Esophagus muscularis mucosa (tissue), 4 donors: Measurements from ENCODE around the gene FA2H.

Source experiments
- CTCF ChIP-seq, 3 experiments: fragments of 200-600 bp in 2 of 3; fragments of 450-650 bp in 1 of 3; sonication (generic) in 2 of 3; IDR thresholded peaks; one replicate each; pipeline ENCODE4 v1.5.1; 2017 to 2019; ENCODE audit warnings: antibody characterized with exemption in 3 of 3, mild to moderate bottlenecking in 2 of 3, moderate library complexity in 1 of 3
- EP300 ChIP-seq: sonication (generic); formaldehyde crosslinking; IDR thresholded peaks from one replicate; pipeline ENCODE4 v1.6.1; 2017; ENCODE audit warnings: antibody characterized with exemption
- POLR2A ChIP-seq: fragments of 450-650 bp; IDR thresholded peaks from one replicate; pipeline ENCODE4 v1.6.1; 2017; ENCODE audit warnings: antibody characterized with exemption, moderate library complexity, mild to moderate bottlenecking, low read depth
- POLR2AphosphoS5 ChIP-seq, 2 donors: sonication (generic); formaldehyde crosslinking; IDR thresholded peaks; one replicate each; pipeline ENCODE4 v1.6.1; 2017; ENCODE audit warnings: antibody characterized with exemption in 2 of 2

DNA sequence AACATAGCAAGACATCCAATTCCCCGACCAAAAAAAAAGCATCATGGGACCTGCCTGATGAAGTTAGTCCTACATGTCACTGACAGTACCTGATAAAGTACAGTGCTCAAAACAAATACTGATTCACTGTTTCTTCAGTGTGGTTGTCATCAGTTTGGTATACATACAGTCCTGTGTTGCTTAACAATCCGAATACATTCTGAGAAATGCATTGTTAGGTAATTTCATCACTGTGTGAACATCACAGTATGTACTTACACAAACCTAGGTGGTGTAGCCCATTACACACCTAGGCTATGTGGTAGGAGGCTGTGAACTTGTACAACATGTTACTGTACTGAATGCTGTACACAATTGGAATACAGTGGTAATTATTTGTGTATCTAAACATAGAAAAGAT lies 19.0 kb upstream of the FA2H start:
- TF ChIP-seq CTCF (IDR thresholded peaks at IDR 0.05), result no peak
- no peak for TF ChIP-seq EP300
- TF ChIP-seq POLR2AphosphoS5 (IDR thresholded peaks at IDR 0.05), result no peak
- TF ChIP-seq POLR2A, result no peak
